HFFc6 (cell line): ENCODE data around the gene CRYBB3. TPM values are rescaled to one million over a fixed set of nuclear protein-coding genes. Genes with fewer than 3 reads are reported as not detected.
A peak's percentile ranks its signal among the peaks of the same experiment; 100 is the strongest.
"Not testable (repeated sequence)": the region's sequence is repeated elsewhere in the genome, so short reads cannot be mapped to it uniquely, and the experiment has no call there.

Experiments
- DNase-seq: peaks from one replicate; pipeline ENCODE4 v3.0.0-alpha.2; 2018
- H3K27ac Mint-ChIP-seq: 2 replicates; pipeline ENCODE4 v1.8.0; 2020; ENCODE audit warnings: mild to moderate bottlenecking, mixed read lengths
- H3K27me3 Mint-ChIP-seq: 2 replicates; pipeline ENCODE4 v1.8.0; 2021; ENCODE audit warnings: mild to moderate bottlenecking, moderate library complexity, mixed read lengths; ENCODE audit not compliant: insufficient read depth
- H3K36me3 Mint-ChIP-seq: 2 replicates; pipeline ENCODE4 v1.8.0; 2021; ENCODE audit warnings: low read depth, mixed read lengths
- H3K4me1 Mint-ChIP-seq: 2 replicates; pipeline ENCODE4 v1.8.0; 2020; ENCODE audit warnings: low read depth, mixed read lengths
- H3K4me3 Mint-ChIP-seq: 2 replicates; pipeline ENCODE4 v1.8.0; 2020; ENCODE audit warnings: mild to moderate bottlenecking, moderate library complexity, mixed read lengths
- H3K9me3 Mint-ChIP-seq: 2 replicates; pipeline ENCODE4 v1.8.0; 2020; ENCODE audit warnings: mild to moderate bottlenecking, mixed read lengths
- CTCF ChIP-seq: fragments of 200-600 bp; sonication (generic); IDR thresholded peaks from 2 replicates; pipeline ENCODE4 v1.5.0; 2021; ENCODE audit warnings: antibody characterized with exemption, mild to moderate bottlenecking
- total RNA-seq, 6 experiments: library from RNA; stranded (reverse); fragmentation: NEBNext Ultra II Directional; extraction: Animal tissue kit (Norgen Biotek cat#: 25700); gene quantifications; 2 replicates in 1 of 6; 3 replicates in 5 of 6; pipeline ENCODE4 v1.2.3, GENCODE V29; 2021

Gene CRYBB3
- total RNA-seq, 6 experiments from 2014 or later: not detected

- no peak overlapping the region for H3K4me3 Mint-ChIP-seq
- H3K4me1 Mint-ChIP-seq: no peaks in the 10 kb centered on the region
- no peaks in the 10 kb centered on the region; the same call in 1 of the 2 replicates for H3K36me3 Mint-ChIP-seq
- H3K27ac Mint-ChIP-seq: no peak overlapping the region
- H3K27me3 Mint-ChIP-seq: peaks cover 1% of the 10 kb centered on the region
- no peak for DNase-seq
- peaks cover 18% of the 10 kb centered on the region; the same call in 1 of the 2 replicates for H3K9me3 Mint-ChIP-seq
- no peak for TF ChIP-seq CTCF
These were observed 2.3 kb upstream of the CRYBB3 start for GRCh38 chr22:25197340-25197739.

- peaks cover 6% of the 10 kb centered on the region for H3K9me3 Mint-ChIP-seq
- H3K27ac Mint-ChIP-seq: no peak overlapping the region
These were observed 1.3 kb downstream of the CRYBB3 start for GRCh38 chr22:25200967-25201366.

DNA sequence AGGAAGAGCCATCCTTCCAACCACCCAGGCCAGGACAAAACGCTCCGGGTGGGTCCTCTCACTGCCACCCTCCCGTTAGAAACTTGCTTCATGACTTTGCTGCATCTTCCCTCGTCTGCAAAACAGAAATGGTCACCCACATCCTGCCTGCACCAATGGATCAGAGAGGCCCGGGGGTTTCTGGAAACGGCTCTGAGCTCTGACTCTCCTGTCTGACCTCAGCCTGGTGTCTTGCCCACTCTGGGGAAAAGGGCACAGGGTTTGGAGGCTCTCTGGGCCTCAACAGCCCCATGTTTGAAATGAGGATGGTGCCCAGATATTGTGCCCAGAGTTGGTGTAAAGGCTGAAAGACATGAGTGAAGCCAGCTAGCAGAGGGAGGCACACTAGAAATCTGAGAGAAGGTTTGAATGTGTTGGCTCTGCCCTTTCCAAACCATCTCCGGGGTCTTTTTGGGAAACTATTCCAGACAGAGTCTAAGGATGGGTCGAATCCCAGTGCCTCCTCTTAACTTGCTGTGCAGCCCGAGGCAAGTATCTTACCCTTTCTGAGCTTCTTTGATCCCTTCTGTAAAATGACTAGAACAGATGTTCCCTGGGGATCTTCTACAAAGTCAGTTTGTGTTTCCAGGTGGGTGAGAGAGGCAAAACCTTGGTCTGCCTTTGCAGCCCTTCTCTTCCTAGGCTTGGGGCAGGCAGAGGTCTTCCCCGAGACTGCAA is 2.1 kb downstream of the CRYBB3 start:
- DNase-seq: no peak
- Mint-ChIP-seq H3K36me3 (no peaks in the 10 kb centered on the region), H3K9me3 (no peaks in the 10 kb centered on the region; the same call in 1 of the 2 replicates), H3K4me3 (no peak overlapping the region), H3K4me1 (no peaks in the 10 kb centered on the region), H3K27me3 (peaks cover 1% of the 10 kb centered on the region), H3K27ac (no peak overlapping the region)
- no peak for TF ChIP-seq CTCF

More at GRCh38 chr22:25200967-25201366, 1.3 kb downstream of the CRYBB3 start:
- Mint-ChIP-seq H3K27me3 (peaks cover 1% of the 10 kb centered on the region), H3K4me1 (no peaks in the 10 kb centered on the region), H3K4me3 (no peak overlapping the region), H3K36me3 (no peaks in the 10 kb centered on the region)
- DNase-seq: no peak
- no peak for TF ChIP-seq CTCF

GRCh38 chr22:25202290-25202921 is 2.7 kb downstream of the CRYBB3 start:
- no peak overlapping the region for H3K27ac Mint-ChIP-seq
- peaks cover 1% of the 10 kb centered on the region for H3K27me3 Mint-ChIP-seq
- peak; percentile 91 for TF ChIP-seq CTCF
- H3K4me1 Mint-ChIP-seq: no peaks in the 10 kb centered on the region
- DNase-seq: peak; percentile 39
- no peaks in the 10 kb centered on the region; the same call in 1 of the 2 replicates for H3K9me3 Mint-ChIP-seq
- H3K4me3 Mint-ChIP-seq: no peak overlapping the region
- no peaks in the 10 kb centered on the region for H3K36me3 Mint-ChIP-seq

GRCh38 chr22:25203082-25203481 is 3.4 kb downstream of the CRYBB3 start:
- TF ChIP-seq CTCF: no peak
- H3K27ac Mint-ChIP-seq: no peak overlapping the region
- no peak for DNase-seq
- no peaks in the 10 kb centered on the region for H3K36me3 Mint-ChIP-seq
- H3K27me3 Mint-ChIP-seq: peaks cover 2% of the 10 kb centered on the region
- no peaks in the 10 kb centered on the region for H3K4me1 Mint-ChIP-seq
- peaks cover 6% of the 10 kb centered on the region for H3K9me3 Mint-ChIP-seq
- no peak overlapping the region for H3K4me3 Mint-ChIP-seq

DNA sequence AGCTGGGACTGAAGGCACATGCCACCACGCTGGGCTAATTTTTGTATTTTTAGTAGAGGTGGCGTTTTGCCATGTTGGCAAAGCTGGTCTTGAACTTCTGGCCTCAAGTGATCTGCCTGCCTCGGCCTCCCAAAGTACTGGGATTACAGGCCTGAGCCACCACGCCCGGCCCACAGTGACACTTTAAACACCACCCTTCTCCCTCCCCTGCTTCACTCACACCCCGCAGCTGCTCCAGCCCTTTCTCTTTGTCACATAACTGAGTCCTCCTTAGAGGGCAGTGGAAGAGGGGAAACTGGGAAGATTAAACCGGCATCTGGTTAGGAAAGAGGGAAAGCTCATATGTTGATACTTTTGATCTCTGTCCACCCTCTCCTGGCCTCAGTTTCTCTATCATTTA is 4.9 kb downstream of the CRYBB3 start:
- H3K27ac Mint-ChIP-seq, H3K36me3 Mint-ChIP-seq, H3K4me3 Mint-ChIP-seq, DNase-seq, H3K27me3 Mint-ChIP-seq, H3K9me3 Mint-ChIP-seq, H3K4me1 Mint-ChIP-seq: not testable (repeated sequence)
